DND-41 (cell line): Measurements from ENCODE around the gene ERVFRD-1.

Experiments
- EZH2 ChIP-seq: IDR thresholded peaks from 3 replicates; pipeline ENCODE4 v1.6.1; 2012; ENCODE audit warnings: borderline replicate concordance, low read depth, mild to moderate bottlenecking, moderate library complexity, low read length, inconsistent platforms; ENCODE audit not compliant: severe bottlenecking
- TF ChIP-seq, protein P1 (sequence below): IDR thresholded peaks from 2 replicates; pipeline ENCODE4 v1.5.1; 2012; ENCODE audit warnings: borderline replicate concordance, low read length, moderate library complexity, mild to moderate bottlenecking; ENCODE audit not compliant: poor library complexity, severe bottlenecking; ENCODE audit errors: extremely low read depth

DNA sequence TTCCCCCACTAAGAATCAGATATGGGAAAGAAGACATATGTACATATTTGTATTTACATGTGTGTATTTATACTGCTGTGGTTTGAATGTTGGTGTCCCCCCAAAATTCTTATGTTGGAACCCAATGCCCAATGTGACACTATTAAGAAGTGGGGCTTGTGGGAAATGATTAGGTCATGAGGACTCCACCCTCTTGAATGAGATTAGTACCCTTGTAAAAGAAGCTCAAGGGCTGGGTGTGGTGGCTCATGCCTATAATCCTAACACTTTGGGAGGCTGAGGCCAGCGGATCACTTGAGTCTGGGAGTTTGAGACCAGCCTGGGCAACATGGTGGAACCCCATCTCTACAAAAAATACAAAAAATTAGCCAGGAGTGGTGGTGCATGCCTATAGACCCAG, 21.8 kb downstream of the ERVFRD-1 start:
- TF ChIP-seq, protein P1, sequence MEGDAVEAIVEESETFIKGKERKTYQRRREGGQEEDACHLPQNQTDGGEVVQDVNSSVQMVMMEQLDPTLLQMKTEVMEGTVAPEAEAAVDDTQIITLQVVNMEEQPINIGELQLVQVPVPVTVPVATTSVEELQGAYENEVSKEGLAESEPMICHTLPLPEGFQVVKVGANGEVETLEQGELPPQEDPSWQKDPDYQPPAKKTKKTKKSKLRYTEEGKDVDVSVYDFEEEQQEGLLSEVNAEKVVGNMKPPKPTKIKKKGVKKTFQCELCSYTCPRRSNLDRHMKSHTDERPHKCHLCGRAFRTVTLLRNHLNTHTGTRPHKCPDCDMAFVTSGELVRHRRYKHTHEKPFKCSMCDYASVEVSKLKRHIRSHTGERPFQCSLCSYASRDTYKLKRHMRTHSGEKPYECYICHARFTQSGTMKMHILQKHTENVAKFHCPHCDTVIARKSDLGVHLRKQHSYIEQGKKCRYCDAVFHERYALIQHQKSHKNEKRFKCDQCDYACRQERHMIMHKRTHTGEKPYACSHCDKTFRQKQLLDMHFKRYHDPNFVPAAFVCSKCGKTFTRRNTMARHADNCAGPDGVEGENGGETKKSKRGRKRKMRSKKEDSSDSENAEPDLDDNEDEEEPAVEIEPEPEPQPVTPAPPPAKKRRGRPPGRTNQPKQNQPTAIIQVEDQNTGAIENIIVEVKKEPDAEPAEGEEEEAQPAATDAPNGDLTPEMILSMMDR, result no peak
- TF ChIP-seq EZH2, result no peak
